K562 (cell line): ENCODE measurements around the gene NAV2. TPM values are rescaled to one million over a fixed set of nuclear protein-coding genes. Genes with fewer than 3 reads are reported as not detected.
A peak's percentile ranks its signal among the peaks of the same experiment; 100 is the strongest.

Experiments
- ARID4B ChIP-seq: sonication (generic); formaldehyde crosslinking; IDR thresholded peaks from 2 replicates; pipeline ENCODE4 v1.8.0; 2022; ENCODE audit warnings: mild to moderate bottlenecking, missing genetic modification reagents
- BRCA1 ChIP-seq, 2 experiments: fragments of 450-650 bp in 1 of 2; sonication (generic) in 1 of 2; formaldehyde crosslinking in 1 of 2; IDR thresholded peaks; 2 replicates each; pipeline versions ENCODE4 v1.5.0 to v1.6.1; 2017 to 2020; ENCODE audit warnings: mild to moderate bottlenecking in 1 of 2, missing genetic modification reagents in 1 of 2
- GATAD2B ChIP-seq: fragments of 450-650 bp; IDR thresholded peaks from 2 replicates; pipeline ENCODE4 v1.6.1; 2017; ENCODE audit warnings: mild to moderate bottlenecking, borderline replicate concordance
- KLF1 ChIP-seq: fragments of 450-650 bp; IDR thresholded peaks from 2 replicates; pipeline ENCODE4 v1.6.1; 2016; ENCODE audit warnings: missing genetic modification characterization, missing compliant biosample characterization
- LCOR ChIP-seq: sonication (generic); formaldehyde crosslinking; IDR thresholded peaks from 2 replicates; pipeline ENCODE4 v1.8.0; 2022; ENCODE audit warnings: mild to moderate bottlenecking, missing genetic modification reagents
- NEUROD1 ChIP-seq: fragments of 150-350 bp; IDR thresholded peaks from 2 replicates; pipeline ENCODE4 v1.6.1; 2014; ENCODE audit warnings: borderline replicate concordance, low read length, low read depth; ENCODE audit not compliant: partially characterized antibody
- POU5F1 ChIP-seq: fragments of 150-350 bp; IDR thresholded peaks from 2 replicates; pipeline ENCODE4 v1.6.1; 2014; ENCODE audit warnings: borderline replicate concordance, low read length, low read depth, mild to moderate bottlenecking; ENCODE audit not compliant: partially characterized antibody
- TCF7 ChIP-seq: sonication (generic); IDR thresholded peaks from 2 replicates; pipeline ENCODE4 v1.6.1; 2016; ENCODE audit warnings: antibody characterized with exemption, borderline replicate concordance
- ZHX1 ChIP-seq: fragments of 150-350 bp; conservative IDR thresholded peaks from 2 replicates; pipeline ENCODE4 v1.6.1; 2014; ENCODE audit warnings: low read length
- ZNF232 ChIP-seq: sonication (generic); formaldehyde crosslinking; IDR thresholded peaks from 2 replicates; pipeline ENCODE4 v1.8.0; 2022; ENCODE audit warnings: mild to moderate bottlenecking, missing genetic modification reagents
- polyA plus RNA-seq, 8 experiments: library from polyadenylated mRNA; depleted of rRNA in 4 of 8; stranded (reverse) in 5 of 8; unstranded in 3 of 8; fragments of >200 nt; fragmentation: Nextera tagmentation in 2 of 8; fragmentation: Illumina TruSeq in 1 of 8; extraction: Ambion mirVana in 2 of 8; extraction: Trizol in 1 of 8; gene quantifications; 2 replicates each; pipeline versions ENCODE4 v1.2.1 to v1.2.3, GENCODE V29; 2011 to 2014; ENCODE audit warnings: inconsistent platforms in 1 of 8, missing spikeins in 1 of 8
- total RNA-seq, 7 experiments: library from RNA; depleted of rRNA in 6 of 7; stranded (reverse); fragments of >200 nt in 6 of 7; fragmentation: Illumina TruSeq in 2 of 7; extraction: Trizol in 2 of 7; gene quantifications; 2 replicates each; pipeline versions ENCODE4 v1.2.1 to v1.2.3, GENCODE V29; 2011 to 2021; ENCODE audit warnings: low replicate concordance in 1 of 7
- TF ChIP-seq, protein P1 (sequence below): fragments of 250-450 bp; sonication (Bioruptor Pico); IDR thresholded peaks from 2 replicates; pipeline ENCODE4 v1.8.0; 2022; ENCODE audit warnings: inconsistent platforms

NAV2 gene
- total and polyA plus RNA-seq, 9 of the 15 experiments (the other 6 are each of a cell fraction or from before 2014, with no cell fraction given), result 0.03 to 0.35 (median 0.05) TPM

DNA sequence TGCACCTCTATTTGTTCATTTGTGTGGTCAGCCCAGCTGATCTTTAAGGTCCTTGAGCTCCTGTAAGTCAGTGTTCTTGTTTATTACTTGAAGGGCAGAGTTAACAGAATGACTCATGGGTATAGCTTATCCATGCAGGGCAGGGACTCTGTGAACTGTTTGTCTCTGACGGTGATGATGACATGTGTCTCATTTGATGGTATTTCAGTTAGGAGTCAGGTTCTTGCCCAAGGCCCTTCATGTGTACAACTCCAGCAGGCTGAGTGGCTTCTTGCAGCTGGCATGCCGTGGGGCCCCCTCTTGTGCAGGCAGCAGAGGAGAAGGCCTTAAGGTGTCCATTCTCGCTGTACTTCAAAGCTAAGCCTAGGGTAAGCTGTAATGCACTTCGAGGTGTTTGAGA is 282.5 kb downstream of the NAV2 start (continued):
- TF ChIP-seq POU5F1 (no peak), ZHX1 (no peak), BRCA1 (IDR thresholded peaks at IDR 0.05) (no peak), BRCA1 (CRISPR knock-in tag; IDR thresholded peaks at IDR 0.05) (no peak), NEUROD1 (no peak), ARID4B (CRISPR knock-in tag) (peak; percentile 23; the same call in 1 of the 2 replicates), ZNF232 (CRISPR knock-in tag) (no peak), TCF7 (no peak), KLF1 (tag) (no peak), LCOR (CRISPR knock-in tag) (peak; percentile 61; the same call in 1 of the 2 replicates), GATAD2B (no peak)
- TF ChIP-seq, protein P1, sequence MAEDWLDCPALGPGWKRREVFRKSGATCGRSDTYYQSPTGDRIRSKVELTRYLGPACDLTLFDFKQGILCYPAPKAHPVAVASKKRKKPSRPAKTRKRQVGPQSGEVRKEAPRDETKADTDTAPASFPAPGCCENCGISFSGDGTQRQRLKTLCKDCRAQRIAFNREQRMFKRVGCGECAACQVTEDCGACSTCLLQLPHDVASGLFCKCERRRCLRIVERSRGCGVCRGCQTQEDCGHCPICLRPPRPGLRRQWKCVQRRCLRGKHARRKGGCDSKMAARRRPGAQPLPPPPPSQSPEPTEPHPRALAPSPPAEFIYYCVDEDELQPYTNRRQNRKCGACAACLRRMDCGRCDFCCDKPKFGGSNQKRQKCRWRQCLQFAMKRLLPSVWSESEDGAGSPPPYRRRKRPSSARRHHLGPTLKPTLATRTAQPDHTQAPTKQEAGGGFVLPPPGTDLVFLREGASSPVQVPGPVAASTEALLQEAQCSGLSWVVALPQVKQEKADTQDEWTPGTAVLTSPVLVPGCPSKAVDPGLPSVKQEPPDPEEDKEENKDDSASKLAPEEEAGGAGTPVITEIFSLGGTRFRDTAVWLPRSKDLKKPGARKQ (CRISPR knock-in tag), result no peak
